ENCODE results near the gene STRA6.

The STRA6 gene

DNA sequence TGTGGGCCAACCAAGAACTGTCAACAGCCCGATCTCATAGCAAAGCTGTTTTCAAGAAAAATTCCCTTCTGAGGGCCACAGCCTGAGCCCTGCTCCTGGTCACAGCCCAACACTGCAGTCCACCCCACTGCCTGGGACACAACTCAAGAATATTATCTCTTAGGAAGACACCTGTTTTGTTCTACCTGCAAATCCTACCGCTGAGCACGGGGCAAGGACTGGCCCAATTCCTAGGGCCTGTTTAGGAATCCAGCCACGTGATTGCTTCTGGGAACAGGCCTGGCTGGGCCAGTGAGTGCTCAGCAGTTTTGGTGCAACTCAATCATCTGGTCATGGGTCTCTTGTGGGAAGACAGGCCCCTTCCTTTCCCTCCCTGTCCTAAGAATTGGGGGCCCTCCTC lies 63.9 kb downstream of the STRA6 start:
- no peak for DNase-seq (ENCODE audit: low read depth, low spot score)
- no peak overlapping the region for H3K4me3 ChIP-seq (ENCODE audit: low read length)

DNA sequence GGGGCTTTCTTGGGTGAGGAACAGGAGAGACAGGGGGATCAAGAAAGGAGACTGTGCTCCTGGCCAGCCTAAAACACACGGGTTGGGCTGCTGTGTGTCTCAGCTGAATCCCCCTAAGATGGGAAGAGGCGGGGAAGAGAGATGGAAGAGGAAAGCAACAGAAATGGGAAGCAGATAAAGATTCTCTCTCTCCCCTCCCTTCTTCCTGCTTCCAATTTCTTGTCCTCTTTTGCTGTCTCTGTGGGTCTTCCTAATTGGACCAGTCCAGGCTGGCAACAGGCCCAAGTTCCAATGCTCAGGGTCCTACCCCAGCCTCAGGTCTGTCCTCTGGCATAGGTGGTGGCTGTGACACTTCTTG lies 65.1 kb downstream of the STRA6 start:
- no peak overlapping the region for H3K4me3 ChIP-seq (ENCODE audit: low read length)
- no peak for DNase-seq (ENCODE audit: low read depth, low spot score)

DNA sequence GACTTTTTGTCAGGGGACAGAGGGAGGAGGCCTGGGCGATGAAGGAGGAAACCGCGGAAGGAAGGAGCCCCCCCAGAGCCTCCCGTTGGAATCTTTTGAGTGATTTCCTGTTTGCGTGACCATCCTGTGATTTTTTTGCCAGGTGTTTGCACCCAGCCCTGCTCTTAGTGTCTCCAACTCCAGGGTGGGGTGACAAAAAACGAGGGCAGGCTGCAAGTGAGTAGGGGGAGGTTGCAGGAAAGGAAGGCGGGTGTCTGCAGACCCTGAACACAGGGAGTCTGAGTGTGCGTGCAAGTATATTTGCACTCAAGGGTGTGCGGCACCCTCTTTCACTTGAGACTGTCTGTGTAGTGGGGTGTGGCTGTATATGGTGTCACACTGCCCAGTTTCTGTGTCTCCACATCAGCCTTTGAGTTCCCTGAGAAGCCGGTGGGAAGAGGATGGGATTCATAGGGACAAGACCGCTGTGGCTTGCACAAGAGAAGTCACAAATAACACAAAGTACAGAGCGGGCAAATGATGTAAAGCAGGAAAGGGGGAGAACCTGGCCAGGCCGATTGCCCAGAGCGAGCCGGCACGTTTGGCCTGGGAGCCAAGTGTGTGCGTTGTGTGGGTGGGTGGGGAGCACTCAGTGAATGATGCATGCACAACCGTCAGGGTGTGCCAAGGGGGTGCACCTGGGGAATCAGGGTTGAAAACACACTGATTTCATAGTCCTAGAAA lies 65.6 kb downstream of the STRA6 start:
- peak overlapping the region; percentile 60 for H3K4me3 ChIP-seq (ENCODE audit: low read length)
- no peak for DNase-seq (ENCODE audit: low read depth, low spot score)

DNA sequence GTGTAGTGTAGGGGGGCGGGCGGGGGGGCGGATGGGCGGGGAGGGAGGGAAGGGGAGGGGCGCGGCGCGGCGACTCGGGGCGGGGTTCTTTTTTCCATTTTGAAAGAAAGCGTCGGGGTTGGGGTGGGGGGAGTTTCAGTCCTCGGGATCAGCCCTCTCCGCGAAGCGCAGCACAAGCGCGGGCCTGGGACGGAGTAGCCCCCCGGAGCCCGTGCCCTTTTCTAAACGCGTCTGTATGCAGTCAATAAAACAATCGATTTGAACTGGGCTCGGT lies 66.1 kb downstream of the STRA6 start:
- peak overlapping the region; percentile 60 for H3K4me3 ChIP-seq (ENCODE audit: low read length)
- DNase-seq (ENCODE audit: low read depth, low spot score), result no peak

DNA sequence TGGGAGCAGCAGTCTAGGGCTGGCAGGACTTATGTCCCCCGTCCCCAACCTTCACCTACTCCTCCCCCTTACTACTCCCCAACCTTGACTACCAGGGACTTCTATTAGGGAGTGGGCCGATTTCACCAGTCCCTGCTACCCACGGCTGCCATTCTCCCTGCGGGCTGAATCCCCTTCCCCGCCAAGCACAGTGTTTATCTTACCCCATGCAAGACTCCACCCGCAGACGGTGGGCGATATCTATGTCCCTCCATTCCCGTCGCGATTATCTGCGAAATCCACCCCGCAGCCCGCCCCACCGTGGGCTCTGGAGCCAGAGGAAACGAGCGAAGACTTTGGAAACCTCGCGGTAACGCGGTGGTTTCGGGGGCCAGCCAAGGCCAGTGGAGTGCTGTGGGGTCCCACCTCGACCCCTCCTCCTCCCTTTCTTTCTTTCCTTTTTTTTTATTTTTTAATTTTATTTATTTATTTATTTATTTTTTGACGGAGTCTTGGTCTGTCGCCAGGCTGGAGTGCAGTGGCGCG lies 67.5 kb downstream of the STRA6 start:
- no peak for DNase-seq (ENCODE audit: low read depth, low spot score)
- no peak overlapping the region for H3K4me3 ChIP-seq (ENCODE audit: low read length)

DNA sequence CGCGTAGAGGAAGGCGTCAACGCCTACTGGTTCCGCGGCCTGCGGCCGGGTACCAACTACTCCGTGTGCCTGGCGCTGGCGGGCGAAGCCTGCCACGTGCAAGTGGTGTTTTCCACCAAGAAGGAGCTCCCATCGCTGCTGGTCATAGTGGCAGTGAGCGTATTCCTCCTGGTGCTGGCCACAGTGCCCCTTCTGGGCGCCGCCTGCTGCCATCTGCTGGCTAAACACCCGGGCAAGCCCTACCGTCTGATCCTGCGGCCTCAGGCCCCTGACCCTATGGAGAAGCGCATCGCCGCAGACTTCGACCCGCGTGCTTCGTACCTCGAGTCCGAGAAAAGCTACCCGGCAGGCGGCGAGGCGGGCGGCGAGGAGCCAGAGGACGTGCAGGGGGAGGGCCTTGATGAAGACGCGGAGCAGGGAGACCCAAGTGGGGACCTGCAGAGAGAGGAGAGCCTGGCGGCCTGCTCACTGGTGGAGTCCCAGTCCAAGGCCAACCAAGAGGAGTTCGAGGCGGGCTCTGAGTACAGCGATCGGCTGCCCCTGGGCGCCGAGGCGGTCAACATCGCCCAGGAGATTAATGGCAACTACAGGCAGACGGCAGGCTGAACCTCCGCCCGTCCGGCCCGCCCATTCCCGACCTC lies 68.1 kb downstream of the STRA6 start:
- no peak for DNase-seq (ENCODE audit: low read depth, low spot score)
- no peak overlapping the region for H3K4me3 ChIP-seq (ENCODE audit: low read length)

DNA sequence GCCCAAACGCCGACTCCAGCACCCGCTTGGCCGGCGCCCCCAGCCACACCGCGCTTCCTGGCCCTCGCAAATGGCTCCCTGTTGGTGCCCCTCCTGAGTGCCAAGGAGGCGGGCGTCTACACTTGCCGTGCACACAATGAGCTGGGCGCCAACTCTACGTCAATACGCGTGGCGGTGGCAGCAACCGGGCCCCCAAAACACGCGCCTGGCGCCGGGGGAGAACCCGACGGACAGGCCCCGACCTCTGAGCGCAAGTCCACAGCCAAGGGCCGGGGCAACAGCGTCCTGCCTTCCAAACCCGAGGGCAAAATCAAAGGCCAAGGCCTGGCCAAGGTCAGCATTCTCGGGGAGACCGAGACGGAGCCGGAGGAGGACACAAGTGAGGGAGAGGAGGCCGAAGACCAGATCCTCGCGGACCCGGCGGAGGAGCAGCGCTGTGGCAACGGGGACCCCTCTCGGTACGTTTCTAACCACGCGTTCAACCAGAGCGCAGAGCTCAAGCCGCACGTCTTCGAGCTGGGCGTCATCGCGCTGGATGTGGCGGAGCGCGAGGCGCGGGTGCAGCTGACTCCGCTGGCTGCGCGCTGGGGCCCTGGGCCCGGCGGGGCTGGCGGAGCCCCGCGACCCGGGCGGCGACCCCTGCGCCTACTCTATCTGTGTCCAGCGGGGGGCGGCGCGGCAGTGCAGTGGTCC lies 68.7 kb downstream of the STRA6 start:
- H3K4me3 ChIP-seq (ENCODE audit: low read length), result no peak overlapping the region
- no peak for DNase-seq (ENCODE audit: low read depth, low spot score)

DNA sequence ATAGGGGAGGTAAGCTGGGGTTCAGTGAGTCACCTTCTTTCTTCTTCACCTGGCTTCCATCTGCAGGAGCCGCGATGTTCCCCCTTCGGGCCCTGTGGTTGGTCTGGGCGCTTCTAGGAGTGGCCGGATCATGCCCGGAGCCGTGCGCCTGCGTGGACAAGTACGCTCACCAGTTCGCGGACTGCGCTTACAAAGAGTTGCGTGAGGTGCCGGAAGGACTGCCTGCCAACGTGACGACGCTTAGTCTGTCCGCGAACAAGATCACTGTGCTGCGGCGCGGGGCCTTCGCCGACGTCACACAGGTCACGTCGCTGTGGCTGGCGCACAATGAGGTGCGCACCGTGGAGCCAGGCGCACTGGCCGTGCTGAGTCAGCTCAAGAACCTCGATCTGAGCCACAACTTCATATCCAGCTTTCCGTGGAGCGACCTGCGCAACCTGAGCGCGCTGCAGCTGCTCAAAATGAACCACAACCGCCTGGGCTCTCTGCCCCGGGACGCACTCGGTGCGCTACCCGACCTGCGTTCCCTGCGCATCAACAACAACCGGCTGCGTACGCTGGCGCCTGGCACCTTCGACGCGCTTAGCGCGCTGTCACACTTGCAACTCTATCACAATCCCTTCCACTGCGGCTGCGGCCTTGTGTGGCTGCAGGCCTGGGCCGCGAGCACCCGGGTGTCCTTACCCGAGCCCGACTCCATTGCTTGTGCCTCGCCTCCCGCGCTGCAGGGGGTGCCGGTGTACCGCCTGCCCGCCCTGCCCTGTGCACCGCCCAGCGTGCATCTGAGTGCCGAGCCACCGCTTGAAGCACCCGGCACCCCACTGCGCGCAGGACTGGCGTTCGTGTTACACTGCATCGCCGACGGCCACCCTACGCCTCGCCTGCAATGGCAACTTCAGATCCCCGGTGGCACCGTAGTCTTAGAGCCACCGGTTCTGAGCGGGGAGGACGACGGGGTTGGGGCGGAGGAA lies 69.6 kb downstream of the STRA6 start:
- H3K4me3 ChIP-seq (ENCODE audit: low read length), result no peak overlapping the region
- DNase-seq (ENCODE audit: low read depth, low spot score), result no peak

DNA sequence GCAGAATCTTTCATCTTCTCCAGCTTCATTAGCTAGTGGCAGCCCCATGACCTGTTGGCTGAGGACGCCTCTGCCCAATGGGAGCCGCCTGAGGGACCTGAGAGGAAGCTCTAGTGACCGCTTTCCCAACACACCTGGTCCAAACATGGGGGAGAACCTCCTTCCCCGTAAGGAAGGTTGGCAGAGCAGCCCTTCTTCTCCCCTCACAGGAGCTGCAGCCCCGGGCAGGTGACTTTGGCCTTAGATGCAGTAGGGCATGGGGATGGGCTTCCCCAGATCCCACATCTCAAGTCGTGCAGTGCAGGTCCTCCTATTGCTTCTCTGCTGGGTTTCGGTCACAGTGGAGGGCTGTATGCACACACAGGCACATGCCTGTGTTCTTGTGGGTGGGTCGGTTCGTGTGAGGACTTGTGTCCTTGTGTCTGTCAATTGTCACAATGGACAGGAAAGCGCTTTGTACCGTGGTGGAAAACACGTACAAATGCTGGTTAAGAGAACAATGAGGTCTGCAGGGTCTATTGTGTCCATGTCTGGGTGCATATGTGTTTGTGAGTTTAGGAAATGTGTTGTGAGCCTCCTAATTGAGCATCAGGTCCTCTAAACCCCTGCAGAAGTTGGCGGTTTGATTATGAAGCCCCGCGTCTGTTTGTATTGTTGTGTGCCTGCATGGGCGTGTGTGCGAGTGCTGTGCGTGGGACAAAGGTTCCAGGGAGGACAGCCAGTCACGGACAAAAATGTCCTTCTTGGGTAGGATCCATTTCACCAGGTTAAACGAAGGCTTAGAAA lies 70.8 kb downstream of the STRA6 start:
- no peak overlapping the region for H3K4me3 ChIP-seq (ENCODE audit: low read length)
- DNase-seq (ENCODE audit: low read depth, low spot score), result no peak

DNA sequence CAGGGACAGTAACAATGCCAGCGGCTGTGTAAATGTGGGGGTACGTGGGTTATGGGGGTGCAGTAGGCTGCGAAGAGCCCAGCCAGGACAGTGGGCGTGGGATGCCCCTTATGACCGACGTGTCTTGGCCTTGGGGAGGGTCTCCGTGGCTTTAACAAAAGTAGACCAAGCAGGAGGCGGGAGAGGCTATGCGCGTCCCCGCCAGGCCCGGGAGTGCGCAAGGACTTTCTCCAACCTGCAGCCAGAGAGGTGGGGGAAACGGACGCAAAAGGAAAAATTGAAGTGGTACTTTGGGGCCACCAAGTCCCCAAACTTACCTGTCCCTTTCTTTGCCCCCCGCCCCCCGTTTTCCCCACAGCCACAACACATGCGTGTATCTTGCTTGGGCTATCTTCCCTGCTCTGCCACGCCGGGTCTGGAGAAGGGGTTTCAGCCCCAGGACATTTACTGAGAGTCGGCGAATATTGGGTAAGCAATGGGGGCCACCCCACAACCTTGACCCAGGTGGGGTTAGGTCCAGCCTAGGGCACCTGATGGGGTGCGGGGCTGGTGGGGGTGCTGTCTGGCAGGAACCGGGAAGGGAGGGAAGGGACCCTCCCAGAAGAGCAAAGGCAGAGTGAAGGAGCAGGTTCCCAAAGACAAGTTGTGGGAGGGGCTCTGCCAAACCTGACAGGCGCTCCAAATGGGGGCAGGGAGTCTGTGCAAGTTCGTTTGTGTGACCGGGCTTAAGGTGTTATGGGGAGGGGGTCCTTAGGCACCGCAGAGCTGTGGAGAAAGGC lies 71.5 kb downstream of the STRA6 start:
- no peak overlapping the region for H3K4me3 ChIP-seq (ENCODE audit: low read length)

DNA sequence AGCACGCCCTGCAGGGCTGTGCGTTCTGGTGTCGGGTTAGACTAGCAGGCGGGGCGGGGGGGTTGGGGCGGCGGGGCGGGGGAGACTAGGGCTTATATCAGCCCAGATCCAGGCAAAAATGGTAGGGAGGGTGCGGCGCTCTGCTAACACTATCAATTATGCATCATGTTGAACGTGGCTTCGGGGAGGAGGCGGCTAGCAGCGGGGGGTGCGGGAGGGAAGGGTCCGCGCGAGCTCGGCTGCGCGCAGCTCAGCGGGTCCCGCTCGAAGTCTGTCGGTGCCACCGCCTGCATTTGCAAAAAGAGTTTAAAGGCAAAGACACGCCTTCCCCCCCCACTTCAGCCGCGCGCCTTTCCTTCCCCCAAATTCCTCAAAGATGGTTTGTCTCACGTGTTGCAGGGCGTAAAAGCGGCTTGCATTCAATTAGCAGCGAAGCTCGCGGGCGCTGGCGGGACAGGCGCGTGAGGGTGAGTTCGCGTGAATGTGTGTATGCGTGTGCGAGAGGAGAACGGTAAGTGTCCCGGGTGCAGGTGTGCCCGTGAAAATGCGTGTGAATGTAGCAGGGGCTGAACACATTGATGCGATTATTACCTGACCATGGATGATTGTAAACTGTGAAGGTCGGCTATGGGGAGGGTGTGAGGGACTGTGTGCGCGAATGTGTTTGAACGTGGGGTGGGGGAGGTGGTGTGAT lies 72.3 kb downstream of the STRA6 start, which contains the start of gene ISLR2:
Gene ISLR2 (plus strand): TSS at position 432 of the 694 bp plus-strand sequence. CDS start 2,169 bp downstream, outside the sequence.
- no peak within 1 kb of the TSS for H3K4me3 ChIP-seq (ENCODE audit: low read length)
- no peak for DNase-seq (ENCODE audit: low read depth, low spot score)

More for the DNA sequence above, 71.5 kb downstream of the STRA6 start:
- DNase-seq (ENCODE audit: low read depth, low spot score), result no peak

DNA sequence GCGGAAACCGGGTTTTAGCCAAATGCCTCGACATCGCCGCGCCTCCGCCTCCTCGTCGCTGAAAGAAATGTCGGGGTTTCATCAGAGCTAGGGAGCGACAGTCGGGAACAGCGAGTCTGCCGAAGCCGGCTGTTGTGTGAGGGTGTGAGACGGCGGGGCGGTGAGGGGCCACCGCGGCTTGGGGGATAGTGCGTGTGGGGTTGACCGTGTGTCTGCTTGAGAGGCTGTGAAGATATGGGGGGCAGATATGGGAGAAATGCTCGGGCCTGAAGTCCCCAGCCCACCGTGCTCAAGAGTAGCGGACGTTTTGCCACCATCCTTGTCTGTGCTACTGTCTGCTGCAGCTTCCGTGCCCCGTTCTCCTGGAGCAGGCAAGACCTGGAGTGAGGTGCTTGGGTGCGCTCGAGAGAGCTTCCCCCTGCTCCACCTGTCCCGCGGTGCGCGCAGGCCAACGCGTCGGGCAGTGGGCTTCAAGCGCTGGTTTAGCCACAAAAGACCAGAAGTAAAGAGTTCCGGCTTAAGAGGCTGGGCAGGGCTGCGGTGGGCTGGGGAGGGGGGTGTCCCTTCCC lies 72.9 kb downstream of the STRA6 start:
- H3K4me3 ChIP-seq (ENCODE audit: low read length), result no peak overlapping the region
- DNase-seq (ENCODE audit: low read depth, low spot score), result no peak
